GM23248 (cell line): ENCODE data around the gene POM121. TPM values are rescaled to one million over a fixed set of nuclear protein-coding genes. Genes with fewer than 3 reads are reported as not detected.
A peak's percentile ranks its signal among the peaks of the same experiment; 100 is the strongest.
"Not testable (repeated sequence)": the region's sequence is repeated elsewhere in the genome, so short reads cannot be mapped to it uniquely, and the experiment has no call there.

Experiments used
- DNase-seq: peaks from one replicate; pipeline ENCODE4 v3.0.0-alpha.2; 2015
- H2AFZ ChIP-seq: fragments of 200-600 bp; sonication (generic); 2 replicates; pipeline ENCODE4 v1.6.1; 2016; ENCODE audit warnings: antibody characterized with exemption
- H3F3A ChIP-seq: fragments of 200-600 bp; sonication (generic); 2 replicates; pipeline ENCODE4 v1.6.1; 2016; ENCODE audit warnings: mild to moderate bottlenecking, antibody characterized with exemption, mixed run types; ENCODE audit not compliant: insufficient read depth
- H3K27ac ChIP-seq: fragments of 200-600 bp; sonication (generic); 2 replicates; pipeline ENCODE4 v1.5.1; 2016; ENCODE audit warnings: mild to moderate bottlenecking
- H3K27me3 ChIP-seq: fragments of 200-600 bp; sonication (generic); replicated peaks from 2 replicates; pipeline ENCODE4 v1.6.1; 2016; ENCODE audit warnings: mild to moderate bottlenecking; ENCODE audit not compliant: insufficient read depth
- H3K36me3 ChIP-seq: fragments of 200-600 bp; sonication (generic); 2 replicates; pipeline ENCODE4 v1.6.1; 2016; ENCODE audit warnings: low read depth, mild to moderate bottlenecking
- H3K4me1 ChIP-seq: fragments of 200-600 bp; sonication (generic); 2 replicates; pipeline ENCODE4 v1.6.1; 2016; ENCODE audit warnings: mild to moderate bottlenecking; ENCODE audit not compliant: insufficient read depth
- H3K4me2 ChIP-seq: fragments of 200-600 bp; sonication (generic); one replicate; pipeline ENCODE4 v1.6.1; 2016; ENCODE audit warnings: mild to moderate bottlenecking; ENCODE audit not compliant: unreplicated experiment
- H3K4me3 ChIP-seq: fragments of 200-600 bp; sonication (generic); 2 replicates; pipeline ENCODE4 v1.5.1; 2016; ENCODE audit warnings: mild to moderate bottlenecking
- H3K79me2 ChIP-seq: fragments of 200-600 bp; sonication (generic); 2 replicates; pipeline ENCODE4 v1.6.1; 2016; ENCODE audit warnings: mild to moderate bottlenecking; ENCODE audit not compliant: insufficient read depth
- H3K9ac ChIP-seq: fragments of 200-600 bp; sonication (generic); 2 replicates; pipeline ENCODE4 v1.6.1; 2016; ENCODE audit warnings: mild to moderate bottlenecking
- H3K9me2 ChIP-seq: fragments of 200-600 bp; sonication (generic); 2 replicates; pipeline ENCODE4 v1.6.1; 2016; ENCODE audit warnings: mixed run types, mild to moderate bottlenecking, moderate library complexity; ENCODE audit not compliant: insufficient read depth
- H3K9me3 ChIP-seq: fragments of 200-600 bp; sonication (generic); one replicate; pipeline ENCODE4 v1.6.1; 2017; ENCODE audit warnings: low read depth
- H4K20me1 ChIP-seq: fragments of 200-600 bp; sonication (generic); 2 replicates; pipeline ENCODE4 v1.6.0; 2016; ENCODE audit not compliant: insufficient read depth
- EZH2 ChIP-seq: fragments of 200-600 bp; sonication (generic); IDR thresholded peaks from 2 replicates; pipeline ENCODE4 v1.6.1; 2018; ENCODE audit warnings: antibody characterized with exemption, mild to moderate bottlenecking; ENCODE audit not compliant: insufficient read depth, poor library complexity, severe bottlenecking
- EZH2phosphoT487 ChIP-seq: fragments of 200-600 bp; sonication (generic); IDR thresholded peaks from 2 replicates; pipeline ENCODE4 v1.6.1; 2018; ENCODE audit warnings: antibody characterized with exemption, moderate library complexity, mild to moderate bottlenecking, low read depth; ENCODE audit not compliant: insufficient read depth
- WGBS, 2 experiments: methylation state at CpG; one replicate each; pipeline ENCODE4 v1.1.6; 2015 to 2017; ENCODE audit warnings: low lambda C conversion rate in 2 of 2, low coverage in 1 of 2; ENCODE audit errors: missing lambda C conversion rate in 2 of 2; 5-methylcytosine and 5-hydroxymethylcytosine counted together
- in situ Hi-C: fragments of 300-500 bp; cut with MboI; formaldehyde crosslinking; loops from 2 replicates; pipeline ENCODE4 v1.15.0; 2020
- polyA plus RNA-seq: library from polyadenylated mRNA; unstranded; fragments of >200 nt; fragmentation: Nextera tagmentation; extraction: Ambion mirVana; gene quantifications from 2 replicates; pipeline ENCODE4 v1.2.1, GENCODE V29; 2016
- total RNA-seq: library from RNA; depleted of rRNA; stranded (reverse); fragments of >200 nt; shearing (Covaris generic); gene quantifications from 2 replicates; pipeline ENCODE4 v1.2.3, GENCODE V29; 2014

The POM121 gene
- total and polyA plus RNA-seq, 2 experiments from 2014 or later, result 6.5 to 13.3 TPM

DNA sequence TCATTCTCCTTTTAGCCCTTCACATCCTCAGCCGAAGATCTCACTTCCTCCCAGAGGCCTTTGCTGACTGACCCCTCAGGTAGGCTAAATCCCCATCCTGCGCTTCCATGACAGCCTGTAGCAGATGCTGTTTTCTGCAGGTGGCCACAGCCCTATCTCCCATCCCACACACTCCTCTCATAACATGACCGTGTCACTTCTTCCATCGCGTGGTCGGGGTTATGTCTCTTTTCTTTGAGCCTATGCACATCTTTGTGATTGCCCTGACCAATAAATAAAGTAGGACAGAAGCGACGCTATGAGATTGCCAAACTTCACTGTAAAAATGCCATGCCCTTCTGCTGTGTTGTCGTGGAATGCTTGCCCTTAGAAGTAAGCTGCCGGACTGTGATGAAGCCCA lies 11.1 kb upstream of the POM121 start:
- in situ Hi-C loops, H3F3A ChIP-seq, H3K27me3 ChIP-seq, H3K4me1 ChIP-seq, H2AFZ ChIP-seq, H4K20me1 ChIP-seq, H3K36me3 ChIP-seq, H3K27ac ChIP-seq, DNase-seq, H3K4me2 ChIP-seq, H3K9ac ChIP-seq, H3K4me3 ChIP-seq, H3K9me3 ChIP-seq, H3K9me2 ChIP-seq: not testable (repeated sequence)
- WGBS, 2 experiments, result 90 to 93% methylated on average over 10 of the region's 10 CpGs
- H3K79me2 ChIP-seq, result peaks cover 78% of the 10 kb centered on the region

DNA sequence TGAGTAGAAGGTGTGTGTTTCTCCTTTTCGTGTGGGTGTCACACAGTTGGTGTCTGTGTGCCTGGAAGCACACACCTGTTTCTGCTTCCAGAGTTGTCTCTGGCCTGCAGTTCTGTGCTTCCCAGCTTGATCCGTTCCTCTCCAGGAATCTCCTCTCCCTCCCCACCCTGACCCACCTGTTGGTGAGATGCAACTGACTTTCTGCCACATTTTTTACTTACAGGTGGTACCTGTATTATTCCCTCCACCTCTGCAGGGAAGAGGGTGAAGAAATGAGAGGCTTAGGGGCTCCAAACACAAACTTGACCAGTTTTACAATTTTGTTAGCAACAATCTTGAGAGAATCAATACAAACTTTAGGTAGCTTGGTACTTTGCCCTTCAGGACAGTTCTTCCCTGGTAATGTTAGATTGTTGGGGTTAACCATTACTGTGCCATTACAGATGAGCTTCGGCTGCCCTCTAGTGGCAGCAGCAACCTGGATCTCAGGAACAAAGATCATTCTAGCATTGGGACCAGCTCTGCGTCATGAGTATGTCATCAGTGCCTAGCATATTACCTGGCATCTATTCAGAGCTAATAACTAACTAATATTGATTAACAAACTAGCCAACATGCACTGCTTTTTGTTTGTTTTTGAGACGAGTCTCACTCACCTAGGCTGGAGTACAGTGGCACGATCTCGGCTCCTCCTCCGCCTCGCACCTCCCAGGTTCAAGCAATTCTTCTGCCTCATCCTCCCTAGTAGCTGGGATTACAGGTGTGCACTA lies 10.0 kb upstream of the POM121 start:
- H4K20me1 ChIP-seq, H3K9me3 ChIP-seq, H2AFZ ChIP-seq, H3K4me3 ChIP-seq, H3K36me3 ChIP-seq, H3K9me2 ChIP-seq, H3K4me2 ChIP-seq, H3K4me1 ChIP-seq, H3K9ac ChIP-seq, H3K27ac ChIP-seq, H3F3A ChIP-seq, H3K27me3 ChIP-seq, in situ Hi-C loops: not testable (repeated sequence)
- peak; percentile 83 for DNase-seq
- WGBS, 2 experiments, result 53 to 56% methylated on average over 9 of the region's 9 CpGs
- H3K79me2 ChIP-seq, result peaks cover 78% of the 10 kb centered on the region

DNA sequence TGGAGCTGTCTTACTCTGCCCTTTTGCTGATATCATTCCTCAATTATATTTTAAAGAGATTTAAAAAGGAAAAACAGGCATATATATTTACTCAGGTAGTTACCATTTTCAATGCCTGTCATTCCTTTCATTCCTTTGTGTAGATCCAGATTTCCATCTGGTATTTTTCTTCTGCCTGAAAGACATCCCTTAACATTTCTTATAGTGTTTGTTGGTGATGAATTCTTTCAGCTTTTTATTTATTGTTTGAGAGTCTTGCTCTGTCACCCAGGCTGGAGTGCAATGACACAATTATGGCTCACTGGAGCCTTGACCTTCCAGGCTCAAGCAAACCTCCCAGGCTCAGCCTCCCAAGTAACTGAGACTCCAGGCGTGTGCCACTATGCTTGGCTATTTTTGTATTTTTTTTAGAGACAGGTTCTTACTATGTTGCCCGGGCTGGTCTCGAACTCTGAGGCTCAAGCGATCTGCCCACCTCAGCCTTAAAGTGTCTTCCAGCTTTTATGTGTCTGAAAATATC lies 5.6 kb upstream of the POM121 start:
- peaks cover 10% of the 10 kb centered on the region for H3F3A ChIP-seq
- H3K4me1 ChIP-seq, result peaks cover 13% of the 10 kb centered on the region
- peak overlapping the region; percentile 13; the same call in 1 of the 2 replicates for H3K9ac ChIP-seq
- H3K27me3 ChIP-seq, result no peaks in the 10 kb centered on the region
- 84 to 87% methylated on average over 4 of the region's 4 CpGs for WGBS, 2 experiments
- H4K20me1 ChIP-seq, result no peaks in the 10 kb centered on the region
- H3K79me2 ChIP-seq, result peaks cover 96% of the 10 kb centered on the region
- H3K27ac ChIP-seq, result peak overlapping the region; percentile 17
- no peak overlapping the region for H2AFZ ChIP-seq
- H3K4me2 ChIP-seq, result no peak overlapping the region
- H3K9me3 ChIP-seq, result no peaks in the 10 kb centered on the region
- DNase-seq, result peak; percentile 33
- TF ChIP-seq EZH2 (no peak), EZH2phosphoT487 (no peak)
- in situ Hi-C loops, result no loop called here
- H3K9me2 ChIP-seq, result no peaks in the 10 kb centered on the region
- H3K36me3 ChIP-seq, result peaks cover 8% of the 10 kb centered on the region; the same call in 1 of the 2 replicates
- no peak overlapping the region for H3K4me3 ChIP-seq

DNA sequence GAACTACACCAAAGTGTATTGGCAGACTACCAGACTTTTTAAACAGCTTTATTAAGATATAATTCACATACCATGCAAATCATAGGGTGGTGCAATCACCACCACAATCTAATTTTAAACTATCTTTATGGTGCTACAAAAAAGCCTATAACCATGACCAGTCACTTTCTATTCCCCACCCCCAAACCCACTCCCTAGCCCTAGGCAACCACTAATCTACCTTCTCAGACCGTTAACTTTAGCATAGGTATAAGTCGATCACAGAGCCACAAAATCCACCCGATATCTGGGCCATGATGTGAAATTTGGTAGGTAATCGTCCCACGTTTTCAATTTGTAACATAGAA lies 536 bp upstream of the POM121 start:
- Histone ChIP-seq H3K9me3 (no peaks in the 10 kb centered on the region), H2AFZ (peak overlapping the region; percentile 95), H4K20me1 (no peaks in the 10 kb centered on the region), H3K36me3 (peaks cover 35% of the 10 kb centered on the region), H3K9me2 (no peaks in the 10 kb centered on the region), H3K9ac (peak overlapping the region; percentile 99), H3K79me2 (peaks cover 91% of the 10 kb centered on the region), H3K4me3 (peak overlapping the region; percentile 99), H3K4me2 (peak overlapping the region; percentile 95), H3K27me3 (no peaks in the 10 kb centered on the region), H3K4me1 (peaks cover 15% of the 10 kb centered on the region), H3F3A (peaks cover 19% of the 10 kb centered on the region), H3K27ac (peak overlapping the region; percentile 95)
- TF ChIP-seq EZH2, result no peak
- no peak for TF ChIP-seq EZH2phosphoT487
- WGBS, 2 experiments, result 1% methylated on average over 5 of the region's 5 CpGs
- in situ Hi-C loops, result no loop called here
- DNase-seq, result no peak
